GM06990 (cell line): ENCODE data around the gene KL.

Experiments used
- DNase-seq: peaks from one replicate; pipeline ENCODE4 v3.0.0-alpha.2; 2011; ENCODE audit not compliant: insufficient read length; ENCODE audit errors: extremely low read depth
- H3K27me3 ChIP-seq: replicated peaks from 2 replicates; pipeline ENCODE4 v1.6.0; 2011; ENCODE audit warnings: low read length; ENCODE audit not compliant: control insufficient read depth, insufficient read depth
- H3K36me3 ChIP-seq: 2 replicates; pipeline ENCODE4 v1.5.1; 2011; ENCODE audit warnings: low read length; ENCODE audit not compliant: control insufficient read depth, insufficient read depth
- H3K4me3 ChIP-seq: replicated peaks from 2 replicates; pipeline ENCODE4 v1.5.1; 2011; ENCODE audit warnings: low read depth, mild to moderate bottlenecking, control low read depth, low read length
- CTCF ChIP-seq: IDR thresholded peaks from 2 replicates; pipeline ENCODE4 v1.5.1; 2011; ENCODE audit warnings: low read length, control low read depth, mild to moderate bottlenecking, inconsistent platforms; ENCODE audit not compliant: insufficient read depth, poor library complexity, severe bottlenecking

KL gene

GRCh38 chr13:33109271-33109697 lies 93.1 kb downstream of the KL start:
- Histone ChIP-seq H3K27me3 (no peaks in the 10 kb centered on the region), H3K4me3 (no peak overlapping the region; the same call in 1 of the 2 replicates), H3K36me3 (peaks cover 3% of the 10 kb centered on the region)
- DNase-seq: no peak
- no peak for TF ChIP-seq CTCF

DNA sequence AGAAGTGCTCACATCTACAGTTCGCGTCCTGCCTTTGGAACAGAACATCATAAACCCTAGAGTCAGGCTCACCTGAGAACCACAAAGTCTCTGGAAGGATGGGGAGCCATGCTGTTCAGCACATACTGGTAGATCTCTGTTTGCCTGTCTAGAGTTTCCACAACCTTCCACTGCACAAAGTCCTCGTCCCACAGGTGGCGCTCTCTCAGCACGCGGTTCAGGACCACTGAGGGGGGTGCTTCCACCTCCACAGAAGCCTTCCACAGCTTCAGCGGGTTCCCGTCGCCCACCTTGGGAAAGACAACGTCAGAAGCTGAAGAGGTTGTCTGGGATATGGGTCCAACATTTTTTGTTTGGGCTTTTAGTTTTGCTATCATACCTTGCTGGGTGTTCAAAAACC lies 93.6 kb downstream of the KL start:
- 0 out of 2 replicates have a peak overlapping the region, but pooled peaks have one; percentile 1 for H3K4me3 ChIP-seq
- peak; percentile 71 for DNase-seq
- no peaks in the 10 kb centered on the region for H3K27me3 ChIP-seq
- TF ChIP-seq CTCF: peak; percentile 88
- H3K36me3 ChIP-seq: peaks cover 3% of the 10 kb centered on the region

GRCh38 chr13:33110386-33110712 lies 94.1 kb downstream of the KL start:
- TF ChIP-seq CTCF: no peak
- Histone ChIP-seq H3K27me3 (no peaks in the 10 kb centered on the region), H3K4me3 (no peak overlapping the region), H3K36me3 (peaks cover 3% of the 10 kb centered on the region)
- DNase-seq: no peak

GRCh38 chr13:33110713-33111413 lies 94.6 kb downstream of the KL start:
- H3K36me3 ChIP-seq: peaks cover 3% of the 10 kb centered on the region
- TF ChIP-seq CTCF: no peak
- H3K27me3 ChIP-seq: no peaks in the 10 kb centered on the region
- H3K4me3 ChIP-seq: no peak overlapping the region
- peak; percentile 71 for DNase-seq

GRCh38 chr13:33111414-33112110 lies 95.3 kb downstream of the KL start:
- no peak for TF ChIP-seq CTCF
- Histone ChIP-seq H3K27me3 (no peaks in the 10 kb centered on the region), H3K4me3 (no peak overlapping the region), H3K36me3 (peaks cover 3% of the 10 kb centered on the region)
- no peak for DNase-seq
